Adipocyte (in vitro differentiated cells): ENCODE results near the gene ACBD4.
A peak's percentile ranks its signal among the peaks of the same experiment; 100 is the strongest.

Experiments
- DNase-seq: peaks from one replicate; pipeline ENCODE4 v3.0.0-alpha.2; 2015; ENCODE audit warnings: low read depth
- H3K27me3 ChIP-seq: replicated peaks from 2 replicates; pipeline ENCODE4 v1.7.0; 2013; ENCODE audit warnings: mild to moderate bottlenecking, low read length, moderate library complexity; ENCODE audit not compliant: control insufficient read depth, insufficient read depth
- H3K36me3 ChIP-seq: 2 replicates; pipeline ENCODE4 v1.7.0; 2013; ENCODE audit warnings: low read length, mild to moderate bottlenecking, moderate library complexity; ENCODE audit not compliant: control insufficient read depth, insufficient read depth, severe bottlenecking
- H3K4me1 ChIP-seq: 2 replicates; pipeline ENCODE4 v1.7.0; 2013; ENCODE audit warnings: mild to moderate bottlenecking, low read length, moderate library complexity; ENCODE audit not compliant: control insufficient read depth, insufficient read depth
- H3K4me3 ChIP-seq: 2 replicates; pipeline ENCODE4 v1.7.0; 2013; ENCODE audit warnings: mild to moderate bottlenecking, low read length, moderate library complexity
- H3K9ac ChIP-seq: 2 replicates; pipeline ENCODE4 v1.7.0; 2013; ENCODE audit warnings: mild to moderate bottlenecking, low read length, moderate library complexity
- H3K9me3 ChIP-seq: 2 replicates; pipeline ENCODE4 v1.7.0; 2013; ENCODE audit warnings: mild to moderate bottlenecking, low read length, moderate library complexity; ENCODE audit not compliant: control insufficient read depth

ACBD4 gene

GRCh38 chr17:45143094-45143670 is 7.7 kb downstream of the ACBD4 start:
- H3K9ac ChIP-seq: peak overlapping the region; percentile 92
- H3K4me1 ChIP-seq: peaks cover 31% of the 10 kb centered on the region
- DNase-seq: no peak
- H3K27me3 ChIP-seq: no peaks in the 10 kb centered on the region
- H3K36me3 ChIP-seq: no peaks in the 10 kb centered on the region
- H3K4me3 ChIP-seq: no peak overlapping the region
- no peaks in the 10 kb centered on the region for H3K9me3 ChIP-seq

GRCh38 chr17:45143767-45144198 is 8.3 kb downstream of the ACBD4 start:
- peak; percentile 89 for DNase-seq
- H3K9ac ChIP-seq: peak overlapping the region; percentile 92
- H3K9me3 ChIP-seq: no peaks in the 10 kb centered on the region
- H3K4me3 ChIP-seq: peak overlapping the region; percentile 77
- H3K4me1 ChIP-seq: peaks cover 30% of the 10 kb centered on the region
- no peaks in the 10 kb centered on the region for H3K36me3 ChIP-seq
- H3K27me3 ChIP-seq: no peaks in the 10 kb centered on the region

GRCh38 chr17:45144199-45145034 is 8.9 kb downstream of the ACBD4 start:
- Histone ChIP-seq H3K27me3 (no peaks in the 10 kb centered on the region), H3K9ac (peak overlapping the region; percentile 92), H3K4me1 (peaks cover 30% of the 10 kb centered on the region), H3K36me3 (no peaks in the 10 kb centered on the region), H3K9me3 (no peaks in the 10 kb centered on the region), H3K4me3 (peak overlapping the region; percentile 77)
- DNase-seq: no peak

GRCh38 chr17:45145035-45145389 is 9.5 kb downstream of the ACBD4 start:
- no peaks in the 10 kb centered on the region for H3K27me3 ChIP-seq
- H3K4me3 ChIP-seq: peak overlapping the region; percentile 77
- no peak for DNase-seq
- peaks cover 30% of the 10 kb centered on the region for H3K4me1 ChIP-seq
- H3K9me3 ChIP-seq: no peaks in the 10 kb centered on the region
- peak overlapping the region; percentile 92 for H3K9ac ChIP-seq
- H3K36me3 ChIP-seq: no peaks in the 10 kb centered on the region

- Histone ChIP-seq H3K36me3 (no peaks in the 10 kb centered on the region), H3K9ac (peak overlapping the region; percentile 96), H3K9me3 (no peaks in the 10 kb centered on the region), H3K27me3 (no peaks in the 10 kb centered on the region), H3K4me1 (peaks cover 32% of the 10 kb centered on the region), H3K4me3 (peak overlapping the region; percentile 87)
- DNase-seq: no peak
These were observed 10.7 kb downstream of the ACBD4 start for GRCh38 chr17:45146166-45146565.

GRCh38 chr17:45146592-45146889 is 11.1 kb downstream of the ACBD4 start:
- Histone ChIP-seq H3K27me3 (no peaks in the 10 kb centered on the region), H3K9ac (peak overlapping the region; percentile 96), H3K36me3 (no peaks in the 10 kb centered on the region), H3K4me1 (peaks cover 36% of the 10 kb centered on the region), H3K9me3 (no peaks in the 10 kb centered on the region), H3K4me3 (peak overlapping the region; percentile 87)
- DNase-seq: no peak

GRCh38 chr17:45146890-45147580 is 11.5 kb downstream of the ACBD4 start:
- H3K9ac ChIP-seq: peak overlapping the region; percentile 96
- peaks cover 40% of the 10 kb centered on the region for H3K4me1 ChIP-seq
- no peaks in the 10 kb centered on the region for H3K27me3 ChIP-seq
- H3K9me3 ChIP-seq: no peaks in the 10 kb centered on the region
- peak; percentile 81 for DNase-seq
- no peaks in the 10 kb centered on the region for H3K36me3 ChIP-seq
- peak overlapping the region; percentile 87 for H3K4me3 ChIP-seq

- DNase-seq: peak; percentile 94
- Histone ChIP-seq H3K36me3 (no peaks in the 10 kb centered on the region), H3K27me3 (no peaks in the 10 kb centered on the region), H3K4me1 (peaks cover 40% of the 10 kb centered on the region), H3K4me3 (peak overlapping the region; percentile 87), H3K9me3 (no peaks in the 10 kb centered on the region), H3K9ac (peak overlapping the region; percentile 96)
These were observed 12.2 kb downstream of the ACBD4 start for GRCh38 chr17:45147581-45148182.

GRCh38 chr17:45148183-45149036 is 12.9 kb downstream of the ACBD4 start, which contains the start of gene HEXIM1:
Gene HEXIM1 (plus strand): TSS chr17:45148475. CDS start chr17:45149191, 716 bp downstream.
- Histone ChIP-seq H3K9me3 (no peaks in the 10 kb centered on the region), H3K4me1 (peaks cover 38% of the 10 kb centered on the region), H3K36me3 (no peaks in the 10 kb centered on the region), H3K27me3 (no peaks in the 10 kb centered on the region), H3K4me3 (peak within 1 kb of the TSS; percentile 98), H3K9ac (peak within 1 kb of the TSS; percentile 99)
- peak; percentile 100 for DNase-seq

- Histone ChIP-seq H3K9ac (peak overlapping the region; percentile 99), H3K36me3 (no peaks in the 10 kb centered on the region), H3K4me1 (peaks cover 36% of the 10 kb centered on the region), H3K27me3 (no peaks in the 10 kb centered on the region), H3K4me3 (peak overlapping the region; percentile 98), H3K9me3 (no peaks in the 10 kb centered on the region)
- DNase-seq: peak; percentile 95
These were observed 13.7 kb downstream of the ACBD4 start for GRCh38 chr17:45149037-45149668.
